Cardiac septum (tissue), 1 donor: Measurements from ENCODE around the gene ASAP3. TPM values are rescaled to one million over a fixed set of nuclear protein-coding genes. Genes with fewer than 3 reads are reported as not detected.

Experiments
- DNase-seq: peaks from one replicate; pipeline ENCODE4 v3.0.0-alpha.2; 2020; ENCODE audit warnings: low spot score
- intact Hi-C: fragments of 100-400 bp; cut with DNase I; formaldehyde crosslinking; loops from one replicate; pipeline ENCODE4 v1.14.0; 2022
- total RNA-seq: library from RNA; stranded (reverse); fragmentation: NEBNext Ultra II Directional; extraction: Animal tissue kit (Norgen Biotek cat#: 25700); gene quantifications from one replicate; pipeline ENCODE4 v1.2.1, GENCODE V29; 2021
- donor health status: DM: no; HTN: no; CAD: no.

The ASAP3 gene
- total RNA-seq, 1 donor from 2014 or later = 30.5 TPM

DNA sequence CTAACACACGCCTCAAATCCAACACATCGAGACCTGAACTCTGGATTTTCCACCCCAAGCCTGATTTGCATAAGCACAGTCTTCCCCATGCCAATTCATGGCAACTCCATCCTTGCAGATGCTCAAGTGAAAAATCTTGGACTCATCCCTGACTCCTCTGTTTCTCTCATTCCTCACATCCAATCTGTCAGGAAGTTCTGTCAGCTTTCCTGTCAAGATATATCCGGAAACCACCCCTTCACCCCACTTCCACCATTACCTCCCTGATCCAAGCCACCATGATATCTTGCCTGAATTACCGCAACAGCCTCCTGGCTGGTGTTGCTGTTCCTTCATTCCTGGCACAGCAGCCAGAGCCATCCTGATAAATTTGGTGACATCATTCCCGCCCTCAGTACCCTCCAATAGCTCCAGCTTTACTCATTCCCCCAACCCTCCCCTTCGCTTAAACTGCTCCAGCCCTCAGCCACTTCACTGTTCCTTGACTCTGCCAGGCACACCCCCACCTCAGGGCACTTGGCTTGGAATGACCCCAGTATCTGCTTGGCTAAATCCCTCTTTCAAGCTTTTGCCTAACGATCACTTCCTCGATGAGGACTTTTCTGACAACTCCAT lies 76.9 kb downstream of the ASAP3 start:
- intact Hi-C loops = no loop called here
- DNase-seq = no peak

- DNase-seq = no peak
- intact Hi-C loops = no loop called here
These were observed 78.0 kb downstream of the ASAP3 start for GRCh38 chr1:23405946-23406345.

GRCh38 chr1:23403735-23404486 lies 80.1 kb downstream of the ASAP3 start:
- peak; percentile 94 for DNase-seq
- intact Hi-C loops = loop anchor here (2.0 to 5.0 kb wide), 3 partner anchors 35 to 122 kb away; partner anchors contain the start of genes HNRNPR and ZNF436

DNA sequence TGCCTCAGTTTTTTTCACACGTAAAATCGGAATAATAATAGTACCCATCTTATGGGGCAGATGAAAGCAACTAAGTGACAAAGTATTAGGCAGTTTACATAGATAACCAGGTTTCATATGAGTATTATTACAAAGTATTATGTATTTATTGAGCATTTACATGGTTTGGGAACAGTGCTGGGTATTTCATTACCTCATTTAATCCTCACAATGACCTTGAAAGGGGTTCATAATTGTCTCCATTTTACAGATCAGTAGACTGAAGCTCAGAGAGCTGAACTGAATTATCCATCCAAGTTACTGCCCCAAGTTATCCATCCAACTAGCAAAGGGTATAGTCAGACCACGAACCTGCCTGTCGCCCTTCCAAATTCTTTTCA lies 80.6 kb downstream of the ASAP3 start:
- intact Hi-C loops = loop anchor here (2.0 to 5.0 kb wide), 3 partner anchors 35 to 121 kb away; partner anchors contain the start of genes HNRNPR and ZNF436
- no peak for DNase-seq

GRCh38 chr1:23403038-23403336 lies 81.0 kb downstream of the ASAP3 start:
- no peak for DNase-seq
- intact Hi-C loops = loop anchor here (2.0 to 5.0 kb wide), 3 partner anchors 34 to 121 kb away; partner anchors contain the start of genes HNRNPR and ZNF436

GRCh38 chr1:23402286-23403037 lies 81.5 kb downstream of the ASAP3 start:
- intact Hi-C loops = loop anchor here (2.0 to 5.0 kb wide), 3 partner anchors 34 to 120 kb away; partner anchors contain the start of genes HNRNPR and ZNF436
- no peak for DNase-seq

GRCh38 chr1:23401313-23401712 lies 82.7 kb downstream of the ASAP3 start:
- no peak for DNase-seq
- intact Hi-C loops = loop anchor here (5.0 kb wide), 1 partner anchor 119 kb away; no protein-coding TSS in a partner anchor

DNA sequence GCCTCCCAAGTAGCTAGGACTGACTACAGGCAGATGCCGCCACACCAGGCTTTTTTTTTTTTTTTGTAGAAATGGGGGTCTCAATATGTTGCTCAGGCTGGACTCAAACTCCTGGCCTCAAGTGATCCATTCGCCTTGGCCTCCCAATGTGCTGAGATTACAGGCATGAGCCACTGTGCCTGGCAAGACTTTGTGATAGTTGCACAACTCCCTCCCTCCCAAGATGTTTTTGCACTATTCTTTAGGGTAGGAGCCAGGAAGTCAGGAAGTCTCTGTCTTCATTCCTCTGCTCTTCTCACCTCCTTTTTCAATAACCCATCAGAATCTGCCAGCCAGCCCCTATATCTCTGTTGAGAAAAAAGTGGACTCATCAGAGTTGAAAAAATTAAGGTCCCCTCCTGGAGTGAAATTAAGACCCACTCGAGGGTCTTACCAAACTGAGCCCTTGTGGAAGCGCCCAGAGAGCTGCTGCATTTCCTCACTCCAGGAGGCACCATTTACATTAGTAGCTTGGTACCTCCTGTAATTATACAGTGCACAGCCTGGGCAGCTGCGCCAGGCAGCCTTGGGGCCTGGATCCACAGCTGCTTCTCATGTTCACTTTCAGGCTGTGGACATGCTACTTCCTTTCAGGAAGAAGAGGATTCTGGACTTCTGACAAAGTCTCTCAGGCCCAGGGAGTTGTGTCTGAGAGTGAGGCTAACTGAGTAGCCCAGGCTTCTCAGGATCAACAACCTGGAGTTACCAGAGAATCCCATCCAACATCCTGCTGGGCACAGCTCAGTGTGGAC lies 83.5 kb downstream of the ASAP3 start:
- intact Hi-C loops = loop anchor here (5.0 kb wide), 1 partner anchor 118 kb away; no protein-coding TSS in a partner anchor
- no peak for DNase-seq

DNA sequence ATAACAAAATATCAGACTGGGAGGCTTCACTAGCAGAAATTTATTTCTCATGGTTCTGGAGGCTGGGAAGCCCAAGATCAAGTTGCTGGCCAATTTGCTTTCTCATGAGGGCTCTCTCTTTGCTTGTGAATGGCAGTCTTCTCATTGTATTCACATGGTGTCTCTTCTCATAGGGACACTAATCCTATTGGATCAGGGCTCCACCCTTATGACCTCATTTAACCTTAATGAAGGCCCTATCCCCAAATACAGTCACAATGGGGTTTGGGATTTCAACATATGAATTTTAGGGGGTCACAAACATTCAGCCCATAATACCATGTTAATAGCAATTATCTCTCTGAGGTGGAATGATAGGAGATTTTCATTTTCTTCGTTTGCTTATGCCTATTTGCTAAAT lies 84.8 kb downstream of the ASAP3 start:
- no peak for DNase-seq
- intact Hi-C loops = no loop called here

DNA sequence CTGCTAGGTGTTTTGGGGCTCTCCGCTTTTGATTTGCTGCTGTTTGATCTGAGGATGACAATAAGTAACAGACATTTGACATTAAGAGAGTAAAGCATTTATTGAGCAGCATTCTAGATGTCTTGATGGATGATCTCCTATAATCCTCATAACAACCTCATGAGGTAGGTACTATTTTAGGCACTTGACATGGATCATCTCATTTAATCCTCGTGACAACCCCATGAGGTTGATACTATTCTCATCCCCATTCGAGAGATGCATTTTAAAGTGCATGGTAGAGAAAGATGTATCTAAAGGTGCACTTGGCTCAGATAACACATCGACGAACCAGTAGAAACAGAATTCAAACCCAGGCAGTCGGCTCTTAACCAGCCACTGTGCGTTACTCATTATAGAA lies 86.1 kb downstream of the ASAP3 start:
- intact Hi-C loops = no loop called here
- DNase-seq = no peak

DNA sequence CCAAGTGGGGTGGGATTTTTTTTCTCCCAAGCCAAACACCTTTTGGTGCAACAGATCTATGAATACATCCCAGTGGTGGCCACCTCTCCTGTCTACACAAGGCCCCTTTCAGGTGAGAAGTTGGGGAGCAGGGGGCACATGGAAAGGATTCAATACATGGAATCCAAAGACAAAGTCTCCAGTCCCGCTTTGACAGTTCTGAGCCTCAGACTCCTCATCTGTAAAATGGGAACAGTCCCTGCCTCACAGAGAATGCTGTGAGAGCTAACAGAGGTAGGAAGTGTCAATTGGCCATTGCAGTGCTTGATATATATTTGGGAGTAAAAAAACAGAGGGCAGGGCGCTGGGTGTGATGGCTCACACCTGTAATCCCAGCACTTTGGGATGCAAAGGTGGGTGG lies 87.6 kb downstream of the ASAP3 start:
- intact Hi-C loops = no loop called here

DNA sequence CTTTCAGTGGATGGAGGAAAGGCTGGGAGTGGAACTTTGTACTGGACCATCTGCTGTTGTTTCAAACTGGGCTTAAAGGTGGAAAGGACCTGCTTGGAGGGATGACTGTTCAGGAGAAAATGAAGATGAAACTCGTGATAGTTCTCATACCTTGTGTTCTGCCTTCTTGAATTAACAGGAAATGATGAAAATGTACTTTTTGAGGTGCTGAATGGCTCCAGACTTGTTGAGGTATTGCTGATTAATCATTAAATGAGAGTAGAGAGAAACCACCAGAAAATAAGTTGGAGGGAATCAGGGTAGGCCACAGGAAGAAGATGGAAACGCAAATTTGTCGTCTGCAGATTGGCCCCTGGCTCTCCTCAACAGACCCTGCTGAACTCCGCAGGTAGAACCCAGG lies 88.1 kb downstream of the ASAP3 start:
- intact Hi-C loops = loop anchor here (2.0 kb wide), 1 partner anchor 27 kb away; the partner anchor contains the start of gene ZNF436
- DNase-seq = no peak

More for the DNA sequence above, 87.6 kb downstream of the ASAP3 start:
- DNase-seq = no peak

- intact Hi-C loops = loop anchor here (2.0 kb wide), 1 partner anchor 26 kb away; the partner anchor contains the start of gene ZNF436
- no peak for DNase-seq
These were observed 88.7 kb downstream of the ASAP3 start for GRCh38 chr1:23395154-23395724.

DNA sequence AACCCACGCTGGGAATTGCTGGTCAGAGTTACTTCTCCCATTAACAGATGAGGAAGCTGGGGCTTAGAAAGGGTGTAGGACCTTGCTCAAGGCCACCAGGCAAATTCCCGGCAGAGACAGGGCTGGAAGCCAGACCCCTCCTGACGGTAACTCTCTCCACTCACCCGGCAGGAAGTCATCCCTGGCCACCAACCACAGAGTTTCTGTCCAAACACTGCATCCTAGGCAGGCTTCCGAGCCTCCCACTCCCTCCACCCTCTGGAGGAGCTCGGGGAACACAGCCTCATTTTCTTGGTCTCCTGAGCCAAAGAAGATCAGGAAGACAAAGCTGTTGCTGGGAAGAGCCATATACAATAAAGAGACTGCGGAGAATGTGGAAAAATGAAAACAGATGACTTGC lies 89.3 kb downstream of the ASAP3 start:
- DNase-seq = peak; percentile 89
- intact Hi-C loops = loop anchor here (2.0 kb wide), 1 partner anchor 26 kb away; the partner anchor contains the start of gene ZNF436

GRCh38 chr1:23394181-23394580 lies 89.8 kb downstream of the ASAP3 start:
- no peak for DNase-seq
- intact Hi-C loops = loop anchor here (2.0 kb wide), 1 partner anchor 25 kb away; the partner anchor contains the start of gene ZNF436

- intact Hi-C loops = loop anchor here (2.0 kb wide), 1 partner anchor 25 kb away; the partner anchor contains the start of gene ZNF436
- no peak for DNase-seq
These were observed 90.3 kb downstream of the ASAP3 start for GRCh38 chr1:23393706-23394105.

- intact Hi-C loops = no loop called here
- no peak for DNase-seq
These were observed 91.7 kb downstream of the ASAP3 start for GRCh38 chr1:23392125-23392855.

DNA sequence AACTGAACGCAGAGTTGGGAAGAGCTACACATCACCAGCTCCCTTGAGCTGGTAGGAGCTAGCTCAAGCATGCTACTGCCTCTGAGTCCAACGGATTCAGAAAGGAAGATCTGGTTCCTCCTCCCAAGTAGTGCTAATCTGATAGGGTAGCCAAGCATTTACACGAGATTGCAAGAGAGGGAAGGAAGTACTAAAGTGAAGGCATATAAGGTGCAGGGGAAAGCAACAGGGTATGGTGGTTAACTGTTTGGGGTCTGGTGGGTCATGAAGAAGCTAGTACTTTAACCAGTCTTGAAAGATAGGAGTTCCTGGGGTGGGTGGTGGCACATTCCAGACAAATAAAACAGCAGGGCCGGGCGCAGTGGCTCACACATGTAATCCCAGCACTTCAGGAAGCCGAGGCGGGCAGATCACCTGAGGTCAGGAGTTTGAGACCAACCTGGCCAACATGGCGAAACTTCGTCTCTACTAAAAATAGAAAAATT lies 94.1 kb downstream of the ASAP3 start:
- intact Hi-C loops = no loop called here
- DNase-seq = no peak
